GM23338 (cell line): ENCODE measurements around the gene UBE2G2. TPM values are rescaled to one million over a fixed set of nuclear protein-coding genes. Genes with fewer than 3 reads are reported as not detected.
A peak's percentile ranks its signal among the peaks of the same experiment; 100 is the strongest.

Experiments used
- ATAC-seq: fragments of 200-7000 bp; cut with Tn5 transposase; 3 replicates; pipeline ENCODE4 v1.9.1; 2020
- DNase-seq: peaks from one replicate; pipeline ENCODE4 v3.0.0-alpha.2; 2015; ENCODE audit warnings: low spot score
- H2AFZ ChIP-seq: fragments of 200-600 bp; sonication (generic); 2 replicates; pipeline ENCODE4 v1.8.0; 2016; ENCODE audit warnings: antibody characterized with exemption, mild to moderate bottlenecking, moderate library complexity
- H3F3A ChIP-seq: fragments of 200-600 bp; sonication (generic); replicated peaks from 2 replicates; pipeline ENCODE4 v1.8.0; 2017; ENCODE audit warnings: antibody characterized with exemption, mixed run types, low read depth
- H3K27ac ChIP-seq: fragments of 200-600 bp; sonication (generic); 2 replicates; pipeline ENCODE4 v1.6.1; 2016; ENCODE audit warnings: low read depth
- H3K27me3 ChIP-seq: fragments of 200-600 bp; sonication (generic); 2 replicates; pipeline ENCODE4 v1.8.0; 2016; ENCODE audit warnings: mild to moderate bottlenecking, mixed run types, moderate library complexity; ENCODE audit not compliant: insufficient read depth
- H3K36me3 ChIP-seq: fragments of 200-600 bp; sonication (generic); 2 replicates; pipeline ENCODE4 v1.8.0; 2016; ENCODE audit warnings: mild to moderate bottlenecking; ENCODE audit not compliant: insufficient read depth
- H3K4me1 ChIP-seq: fragments of 200-600 bp; sonication (generic); 2 replicates; pipeline ENCODE4 v1.8.0; 2016; ENCODE audit warnings: mild to moderate bottlenecking, moderate library complexity; ENCODE audit not compliant: insufficient read depth
- H3K4me2 ChIP-seq: fragments of 200-600 bp; sonication (generic); 2 replicates; pipeline ENCODE4 v1.7.1; 2017; ENCODE audit warnings: mixed run types
- H3K4me3 ChIP-seq: fragments of 200-600 bp; sonication (generic); 2 replicates; pipeline ENCODE4 v1.6.1; 2016; ENCODE audit warnings: mixed run types
- H3K79me2 ChIP-seq: fragments of 200-600 bp; sonication (generic); replicated peaks from 2 replicates; pipeline ENCODE4 v1.8.0; 2017; ENCODE audit warnings: mild to moderate bottlenecking; ENCODE audit not compliant: insufficient read depth
- H3K9me2 ChIP-seq: fragments of 200-600 bp; sonication (generic); 2 replicates; pipeline ENCODE4 v1.8.0; 2017; ENCODE audit not compliant: insufficient read depth
- H4K20me1 ChIP-seq: fragments of 200-600 bp; sonication (generic); replicated peaks from 2 replicates; pipeline ENCODE4 v1.8.0; 2017; ENCODE audit warnings: mild to moderate bottlenecking; ENCODE audit not compliant: insufficient read depth
- H3K27ac Mint-ChIP-seq: 2 replicates; pipeline ENCODE4 v1.8.0; 2020; ENCODE audit warnings: inconsistent platforms, mild to moderate bottlenecking, moderate library complexity, mixed read lengths
- H3K27me3 Mint-ChIP-seq: 3 replicates; pipeline ENCODE4 v1.8.0; 2022; ENCODE audit warnings: low read depth, mild to moderate bottlenecking, moderate library complexity, mixed read lengths, inconsistent platforms; ENCODE audit not compliant: insufficient read depth, poor library complexity
- H3K36me3 Mint-ChIP-seq: 3 replicates; pipeline ENCODE4 v1.8.0; 2021; ENCODE audit warnings: low read depth, mild to moderate bottlenecking, inconsistent platforms, moderate library complexity, mixed read lengths
- H3K4me1 Mint-ChIP-seq: 3 replicates; pipeline ENCODE4 v1.8.0; 2020; ENCODE audit warnings: mild to moderate bottlenecking, inconsistent platforms, mixed read lengths
- H3K4me3 Mint-ChIP-seq: 3 replicates; pipeline ENCODE4 v1.8.0; 2021; ENCODE audit warnings: moderate library complexity, mild to moderate bottlenecking, inconsistent platforms, mixed read lengths
- H3K9me3 Mint-ChIP-seq: 3 replicates; pipeline ENCODE4 v1.8.0; 2020; ENCODE audit warnings: moderate library complexity, mild to moderate bottlenecking, inconsistent platforms, mixed read lengths
- CREB1 ChIP-seq: fragments of 250-450 bp; sonication (Bioruptor Pico); IDR thresholded peaks from 2 replicates; pipeline ENCODE4 v1.5.0; 2020; ENCODE audit warnings: low read depth, mild to moderate bottlenecking, moderate library complexity
- EZH2 ChIP-seq: fragments of 200-600 bp; sonication (generic); IDR thresholded peaks from one replicate; pipeline ENCODE4 v1.8.0; 2017; ENCODE audit warnings: antibody characterized with exemption, mild to moderate bottlenecking, low read depth; ENCODE audit not compliant: unreplicated experiment
- EZH2phosphoT487 ChIP-seq: fragments of 200-600 bp; sonication (generic); IDR thresholded peaks from one replicate; pipeline ENCODE4 v1.8.1; 2018; ENCODE audit warnings: antibody characterized with exemption; ENCODE audit not compliant: unreplicated experiment
- JUNB ChIP-seq: IDR thresholded peaks from one replicate; pipeline ENCODE4 v1.6.1; 2016; ENCODE audit warnings: antibody characterized with exemption; ENCODE audit not compliant: unreplicated experiment
- NANOG ChIP-seq: IDR thresholded peaks from 2 replicates; pipeline ENCODE4 v1.6.1; 2016; ENCODE audit warnings: antibody characterized with exemption, borderline replicate concordance
- POLR2AphosphoS5 ChIP-seq: IDR thresholded peaks from 2 replicates; pipeline ENCODE4 v1.6.1; 2016; ENCODE audit warnings: antibody characterized with exemption, low read depth
- STAT1 ChIP-seq: IDR thresholded peaks from one replicate; pipeline ENCODE4 v1.6.1; 2016; ENCODE audit warnings: antibody characterized with exemption; ENCODE audit not compliant: unreplicated experiment
- ZNF114 ChIP-seq: fragments of 250-450 bp; sonication (Bioruptor Pico); IDR thresholded peaks from 2 replicates; pipeline ENCODE4 v1.5.0; 2020; ENCODE audit warnings: mild to moderate bottlenecking, moderate library complexity
- ZNF331 ChIP-seq: fragments of 250-450 bp; sonication (Bioruptor Pico); IDR thresholded peaks from 2 replicates; pipeline ENCODE4 v1.5.0; 2020; ENCODE audit warnings: low read depth, mild to moderate bottlenecking, moderate library complexity
- long read RNA-seq: library from polyadenylated mRNA; unstranded; transcript quantifications from one replicate; pipeline ENCODE4 v2.0.0, GENCODE V29; 2020; ENCODE audit not compliant: unreplicated experiment
- polyA plus RNA-seq: library from polyadenylated mRNA; unstranded; fragments of >200 nt; fragmentation: Nextera tagmentation; extraction: Ambion mirVana; gene quantifications from 2 replicates; pipeline ENCODE4 v1.2.1, GENCODE V29; 2016
- total RNA-seq: library from RNA; depleted of rRNA; stranded (reverse); fragments of >200 nt; shearing (Covaris generic); gene quantifications from 2 replicates; pipeline ENCODE4 v1.2.3, GENCODE V29; 2014; rRNA removed
- TF ChIP-seq, protein P1 (sequence below): IDR thresholded peaks from 2 replicates; pipeline ENCODE4 v1.6.1; 2016; ENCODE audit warnings: antibody characterized with exemption
- TF ChIP-seq, protein P2 (sequence below): fragments of 250-450 bp; sonication (Bioruptor Pico); IDR thresholded peaks from 2 replicates; pipeline ENCODE4 v1.5.0; 2020; ENCODE audit warnings: mild to moderate bottlenecking, moderate library complexity
- TF ChIP-seq, protein P3 (sequence below): IDR thresholded peaks from one replicate; pipeline ENCODE4 v1.6.1; 2018; ENCODE audit warnings: antibody characterized with exemption; ENCODE audit not compliant: unreplicated experiment

The UBE2G2 gene
- 100 and 112 TPM in 2 replicates for total RNA-seq
- 55.0 and 66.4 TPM in 2 replicates for polyA plus RNA-seq
- long read RNA-seq, full-length matches to known transcripts: 26 of 43 reads
- long read RNA-seq, partial matches to known transcripts: 0 of 43 reads
- long read RNA-seq, other reads (novel, unspliced or antisense): 17 of 43 reads

GRCh38 chr21:44801468-44802395 is at the start of gene UBE2G2:
UBE2G2 (minus strand) TSS chr21:44801820; CDS start chr21:44801748, 72 bp downstream.
- Mint-ChIP-seq H3K27me3 (peaks cover 8% of the 10 kb centered on the region), H3K27ac (peak within 1 kb of the TSS; percentile 83), H3K4me3 (peak within 1 kb of the TSS; percentile 97), H3K4me1 (peaks cover 21% of the 10 kb centered on the region), H3K36me3 (peaks cover 64% of the 10 kb centered on the region), H3K9me3 (no peaks in the 10 kb centered on the region)
- Histone ChIP-seq H3K27ac (0 out of 2 replicates have a peak within 1 kb of the TSS, but pooled peaks have one; percentile 6), H3K4me3 (peak within 1 kb of the TSS; percentile 98), H3K4me2 (peak within 1 kb of the TSS; percentile 94), H3F3A (0 out of 2 replicates have a peak, but pooled peaks cover 25% of the 10 kb centered on the region), H4K20me1 (peaks cover 38% of the 10 kb centered on the region), H3K36me3 (peaks cover 12% of the 10 kb centered on the region; the same call in 1 of the 2 replicates), H3K79me2 (peaks cover 51% of the 10 kb centered on the region), H2AFZ (peak within 1 kb of the TSS; percentile 83; the same call in 1 of the 2 replicates), H3K4me1 (peaks cover 21% of the 10 kb centered on the region), H3K9me2 (no peaks in the 10 kb centered on the region), H3K27me3 (no peaks in the 10 kb centered on the region)
- DNase-seq: peak; percentile 83
- peak; percentile 88 for ATAC-seq
- TF ChIP-seq, protein P1, sequence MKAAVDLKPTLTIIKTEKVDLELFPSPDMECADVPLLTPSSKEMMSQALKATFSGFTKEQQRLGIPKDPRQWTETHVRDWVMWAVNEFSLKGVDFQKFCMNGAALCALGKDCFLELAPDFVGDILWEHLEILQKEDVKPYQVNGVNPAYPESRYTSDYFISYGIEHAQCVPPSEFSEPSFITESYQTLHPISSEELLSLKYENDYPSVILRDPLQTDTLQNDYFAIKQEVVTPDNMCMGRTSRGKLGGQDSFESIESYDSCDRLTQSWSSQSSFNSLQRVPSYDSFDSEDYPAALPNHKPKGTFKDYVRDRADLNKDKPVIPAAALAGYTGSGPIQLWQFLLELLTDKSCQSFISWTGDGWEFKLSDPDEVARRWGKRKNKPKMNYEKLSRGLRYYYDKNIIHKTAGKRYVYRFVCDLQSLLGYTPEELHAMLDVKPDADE: peak; percentile 78
- no peak for TF ChIP-seq EZH2phosphoT487
- TF ChIP-seq ZNF331: no peak
- TF ChIP-seq POLR2AphosphoS5: peak; percentile 87
- no peak for TF ChIP-seq ZNF114 (CRISPR knock-in tag)
- no peak for TF ChIP-seq EZH2
- no peak for TF ChIP-seq NANOG
- no peak for TF ChIP-seq JUNB
- TF ChIP-seq CREB1 (CRISPR knock-in tag): no peak
- TF ChIP-seq, protein P2, sequence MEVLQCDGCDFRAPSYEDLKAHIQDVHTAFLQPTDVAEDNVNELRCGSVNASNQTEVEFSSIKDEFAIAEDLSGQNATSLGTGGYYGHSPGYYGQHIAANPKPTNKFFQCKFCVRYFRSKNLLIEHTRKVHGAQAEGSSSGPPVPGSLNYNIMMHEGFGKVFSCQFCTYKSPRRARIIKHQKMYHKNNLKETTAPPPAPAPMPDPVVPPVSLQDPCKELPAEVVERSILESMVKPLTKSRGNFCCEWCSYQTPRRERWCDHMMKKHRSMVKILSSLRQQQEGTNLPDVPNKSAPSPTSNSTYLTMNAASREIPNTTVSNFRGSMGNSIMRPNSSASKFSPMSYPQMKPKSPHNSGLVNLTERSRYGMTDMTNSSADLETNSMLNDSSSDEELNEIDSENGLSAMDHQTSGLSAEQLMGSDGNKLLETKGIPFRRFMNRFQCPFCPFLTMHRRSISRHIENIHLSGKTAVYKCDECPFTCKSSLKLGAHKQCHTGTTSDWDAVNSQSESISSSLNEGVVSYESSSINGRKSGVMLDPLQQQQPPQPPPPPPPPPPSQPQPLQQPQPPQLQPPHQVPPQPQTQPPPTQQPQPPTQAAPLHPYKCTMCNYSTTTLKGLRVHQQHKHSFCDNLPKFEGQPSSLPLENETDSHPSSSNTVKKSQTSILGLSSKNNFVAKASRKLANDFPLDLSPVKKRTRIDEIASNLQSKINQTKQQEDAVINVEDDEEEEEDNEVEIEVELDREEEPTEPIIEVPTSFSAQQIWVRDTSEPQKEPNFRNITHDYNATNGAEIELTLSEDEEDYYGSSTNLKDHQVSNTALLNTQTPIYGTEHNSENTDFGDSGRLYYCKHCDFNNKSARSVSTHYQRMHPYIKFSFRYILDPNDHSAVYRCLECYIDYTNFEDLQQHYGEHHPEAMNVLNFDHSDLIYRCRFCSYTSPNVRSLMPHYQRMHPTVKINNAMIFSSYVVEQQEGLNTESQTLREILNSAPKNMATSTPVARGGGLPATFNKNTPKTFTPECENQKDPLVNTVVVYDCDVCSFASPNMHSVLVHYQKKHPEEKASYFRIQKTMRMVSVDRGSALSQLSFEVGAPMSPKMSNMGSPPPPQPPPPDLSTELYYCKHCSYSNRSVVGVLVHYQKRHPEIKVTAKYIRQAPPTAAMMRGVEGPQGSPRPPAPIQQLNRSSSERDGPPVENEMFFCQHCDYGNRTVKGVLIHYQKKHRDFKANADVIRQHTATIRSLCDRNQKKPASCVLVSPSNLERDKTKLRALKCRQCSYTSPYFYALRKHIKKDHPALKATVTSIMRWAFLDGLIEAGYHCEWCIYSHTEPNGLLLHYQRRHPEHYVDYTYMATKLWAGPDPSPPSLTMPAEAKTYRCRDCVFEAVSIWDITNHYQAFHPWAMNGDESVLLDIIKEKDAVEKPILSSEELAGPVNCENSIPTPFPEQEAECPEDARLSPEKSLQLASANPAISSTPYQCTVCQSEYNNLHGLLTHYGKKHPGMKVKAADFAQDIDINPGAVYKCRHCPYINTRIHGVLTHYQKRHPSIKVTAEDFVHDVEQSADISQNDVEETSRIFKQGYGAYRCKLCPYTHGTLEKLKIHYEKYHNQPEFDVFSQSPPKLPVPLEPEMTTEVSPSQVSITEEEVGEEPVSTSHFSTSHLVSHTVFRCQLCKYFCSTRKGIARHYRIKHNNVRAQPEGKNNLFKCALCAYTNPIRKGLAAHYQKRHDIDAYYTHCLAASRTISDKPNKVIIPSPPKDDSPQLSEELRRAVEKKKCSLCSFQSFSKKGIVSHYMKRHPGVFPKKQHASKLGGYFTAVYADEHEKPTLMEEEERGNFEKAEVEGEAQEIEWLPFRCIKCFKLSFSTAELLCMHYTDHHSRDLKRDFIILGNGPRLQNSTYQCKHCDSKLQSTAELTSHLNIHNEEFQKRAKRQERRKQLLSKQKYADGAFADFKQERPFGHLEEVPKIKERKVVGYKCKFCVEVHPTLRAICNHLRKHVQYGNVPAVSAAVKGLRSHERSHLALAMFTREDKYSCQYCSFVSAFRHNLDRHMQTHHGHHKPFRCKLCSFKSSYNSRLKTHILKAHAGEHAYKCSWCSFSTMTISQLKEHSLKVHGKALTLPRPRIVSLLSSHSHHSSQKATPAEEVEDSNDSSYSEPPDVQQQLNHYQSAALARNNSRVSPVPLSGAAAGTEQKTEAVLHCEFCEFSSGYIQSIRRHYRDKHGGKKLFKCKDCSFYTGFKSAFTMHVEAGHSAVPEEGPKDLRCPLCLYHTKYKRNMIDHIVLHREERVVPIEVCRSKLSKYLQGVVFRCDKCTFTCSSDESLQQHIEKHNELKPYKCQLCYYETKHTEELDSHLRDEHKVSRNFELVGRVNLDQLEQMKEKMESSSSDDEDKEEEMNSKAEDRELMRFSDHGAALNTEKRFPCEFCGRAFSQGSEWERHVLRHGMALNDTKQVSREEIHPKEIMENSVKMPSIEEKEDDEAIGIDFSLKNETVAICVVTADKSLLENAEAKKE (CRISPR knock-in tag): no peak
- TF ChIP-seq, protein P3, sequence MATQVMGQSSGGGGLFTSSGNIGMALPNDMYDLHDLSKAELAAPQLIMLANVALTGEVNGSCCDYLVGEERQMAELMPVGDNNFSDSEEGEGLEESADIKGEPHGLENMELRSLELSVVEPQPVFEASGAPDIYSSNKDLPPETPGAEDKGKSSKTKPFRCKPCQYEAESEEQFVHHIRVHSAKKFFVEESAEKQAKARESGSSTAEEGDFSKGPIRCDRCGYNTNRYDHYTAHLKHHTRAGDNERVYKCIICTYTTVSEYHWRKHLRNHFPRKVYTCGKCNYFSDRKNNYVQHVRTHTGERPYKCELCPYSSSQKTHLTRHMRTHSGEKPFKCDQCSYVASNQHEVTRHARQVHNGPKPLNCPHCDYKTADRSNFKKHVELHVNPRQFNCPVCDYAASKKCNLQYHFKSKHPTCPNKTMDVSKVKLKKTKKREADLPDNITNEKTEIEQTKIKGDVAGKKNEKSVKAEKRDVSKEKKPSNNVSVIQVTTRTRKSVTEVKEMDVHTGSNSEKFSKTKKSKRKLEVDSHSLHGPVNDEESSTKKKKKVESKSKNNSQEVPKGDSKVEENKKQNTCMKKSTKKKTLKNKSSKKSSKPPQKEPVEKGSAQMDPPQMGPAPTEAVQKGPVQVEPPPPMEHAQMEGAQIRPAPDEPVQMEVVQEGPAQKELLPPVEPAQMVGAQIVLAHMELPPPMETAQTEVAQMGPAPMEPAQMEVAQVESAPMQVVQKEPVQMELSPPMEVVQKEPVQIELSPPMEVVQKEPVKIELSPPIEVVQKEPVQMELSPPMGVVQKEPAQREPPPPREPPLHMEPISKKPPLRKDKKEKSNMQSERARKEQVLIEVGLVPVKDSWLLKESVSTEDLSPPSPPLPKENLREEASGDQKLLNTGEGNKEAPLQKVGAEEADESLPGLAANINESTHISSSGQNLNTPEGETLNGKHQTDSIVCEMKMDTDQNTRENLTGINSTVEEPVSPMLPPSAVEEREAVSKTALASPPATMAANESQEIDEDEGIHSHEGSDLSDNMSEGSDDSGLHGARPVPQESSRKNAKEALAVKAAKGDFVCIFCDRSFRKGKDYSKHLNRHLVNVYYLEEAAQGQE: no peak
- no peak for TF ChIP-seq STAT1
